ENCODE measurements around the gene NETO2. TPM values are rescaled to one million over a fixed set of nuclear protein-coding genes. Genes with fewer than 3 reads are reported as not detected.

Gene NETO2
- total RNA-seq, 1 experiment from 2014 or later: 40.6 TPM

DNA sequence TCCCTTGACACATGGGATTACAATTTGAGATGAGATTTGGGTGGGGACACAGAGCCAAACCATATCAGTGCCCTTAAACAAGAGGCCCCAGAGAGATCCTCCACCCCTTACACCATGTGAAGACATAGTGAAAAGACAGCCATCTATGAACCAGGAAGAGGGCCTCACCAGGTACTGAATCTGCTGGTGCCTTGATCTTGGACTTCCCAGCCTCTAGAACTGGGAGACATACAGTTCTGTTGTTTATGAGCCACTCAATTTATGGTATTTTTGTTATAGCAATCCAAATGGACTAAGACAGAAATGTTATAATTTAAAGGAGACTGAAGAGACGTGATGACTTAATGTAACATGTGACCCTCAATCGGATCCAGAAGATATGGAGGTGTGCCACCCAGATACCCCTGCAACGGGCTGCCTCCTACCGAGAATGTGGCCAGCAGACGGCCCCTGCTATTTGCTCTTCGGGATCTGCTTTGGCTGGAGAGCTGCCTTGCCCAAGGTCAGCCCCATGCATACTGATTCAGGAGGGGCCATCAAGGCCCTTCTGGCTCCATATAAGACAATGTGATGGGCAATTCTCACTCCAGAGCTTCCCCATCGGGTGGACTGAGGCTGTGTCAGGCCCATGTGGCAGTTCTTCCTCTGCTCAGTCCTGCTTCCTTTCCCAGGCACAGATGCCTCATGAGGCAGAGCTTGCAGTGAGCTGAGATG, 80.6 kb downstream of the NETO2 start:
- CTCF ChIA-PET: no interaction called here
- Histone ChIP-seq H4K20me1 (ENCODE audit: low read length) (no peaks in the 10 kb centered on the region), H3K9ac (ENCODE audit: low read length) (no peak overlapping the region), H3F3A (ENCODE audit: low read length, unreplicated experiment) (no peaks in the 10 kb centered on the region), H3K27me3 (ENCODE audit: low read length) (no peaks in the 10 kb centered on the region), H3K4me1 (ENCODE audit: insufficient read depth, low read length) (no peaks in the 10 kb centered on the region), H3K27ac (ENCODE audit: low read length) (no peak overlapping the region), H3K36me3 (ENCODE audit: low read depth, low read length) (no peaks in the 10 kb centered on the region), H2AFZ (ENCODE audit: low read length) (no peak overlapping the region), H3K79me2 (ENCODE audit: low read length) (no peaks in the 10 kb centered on the region), H3K4me3 (ENCODE audit: low read length) (no peak overlapping the region), H3K9me3 (ENCODE audit: low read length) (no peaks in the 10 kb centered on the region), H3K4me2 (ENCODE audit: low read length) (no peak overlapping the region), H3K9me2 (replicated peaks; ENCODE audit: low read length) (no peaks in the 10 kb centered on the region)
- POLR2A ChIA-PET (ENCODE audit: unreplicated experiment): no interaction called here
- ATAC-seq: no peak
- intact Hi-C loops (cut with micrococcal nuclease): no loop called here
- TF ChIP-seq EZH2 (IDR thresholded peaks at IDR 0.05; ENCODE audit: low read length, unreplicated experiment): no peak
- TF ChIP-seq EZH2phosphoT487 (IDR thresholded peaks at IDR 0.05; ENCODE audit: borderline replicate concordance, low read length): no peak
- TF ChIP-seq, protein P1, sequence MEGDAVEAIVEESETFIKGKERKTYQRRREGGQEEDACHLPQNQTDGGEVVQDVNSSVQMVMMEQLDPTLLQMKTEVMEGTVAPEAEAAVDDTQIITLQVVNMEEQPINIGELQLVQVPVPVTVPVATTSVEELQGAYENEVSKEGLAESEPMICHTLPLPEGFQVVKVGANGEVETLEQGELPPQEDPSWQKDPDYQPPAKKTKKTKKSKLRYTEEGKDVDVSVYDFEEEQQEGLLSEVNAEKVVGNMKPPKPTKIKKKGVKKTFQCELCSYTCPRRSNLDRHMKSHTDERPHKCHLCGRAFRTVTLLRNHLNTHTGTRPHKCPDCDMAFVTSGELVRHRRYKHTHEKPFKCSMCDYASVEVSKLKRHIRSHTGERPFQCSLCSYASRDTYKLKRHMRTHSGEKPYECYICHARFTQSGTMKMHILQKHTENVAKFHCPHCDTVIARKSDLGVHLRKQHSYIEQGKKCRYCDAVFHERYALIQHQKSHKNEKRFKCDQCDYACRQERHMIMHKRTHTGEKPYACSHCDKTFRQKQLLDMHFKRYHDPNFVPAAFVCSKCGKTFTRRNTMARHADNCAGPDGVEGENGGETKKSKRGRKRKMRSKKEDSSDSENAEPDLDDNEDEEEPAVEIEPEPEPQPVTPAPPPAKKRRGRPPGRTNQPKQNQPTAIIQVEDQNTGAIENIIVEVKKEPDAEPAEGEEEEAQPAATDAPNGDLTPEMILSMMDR (conservative IDR thresholded peaks at IDR 0.05; ENCODE audit: low read depth, low read length): no peak
- no peak for DNase-seq
- no TSS peak for BruUV-seq (replicated peaks)

DNA sequence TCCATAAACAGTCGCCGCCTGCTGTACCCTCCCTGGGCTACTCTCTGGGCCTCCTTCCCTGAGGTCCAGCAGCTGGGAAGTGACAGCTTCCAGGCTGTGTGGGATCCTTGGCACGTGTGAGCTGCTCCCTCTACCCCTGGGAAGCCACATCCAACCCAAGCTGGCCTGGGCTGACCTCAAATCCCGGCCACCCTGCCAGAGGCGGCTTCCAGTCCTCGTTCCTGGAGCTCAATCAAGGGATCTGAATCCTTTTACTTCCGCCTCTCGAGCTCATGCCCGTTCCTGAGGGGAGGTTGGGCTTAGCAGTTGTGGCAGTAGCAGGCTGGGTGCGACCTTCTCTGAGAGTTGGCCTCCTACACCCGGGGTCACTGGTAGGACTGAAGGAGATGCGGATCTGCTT, 82.5 kb downstream of the NETO2 start:
- intact Hi-C loops (cut with micrococcal nuclease): no loop called here

DNA sequence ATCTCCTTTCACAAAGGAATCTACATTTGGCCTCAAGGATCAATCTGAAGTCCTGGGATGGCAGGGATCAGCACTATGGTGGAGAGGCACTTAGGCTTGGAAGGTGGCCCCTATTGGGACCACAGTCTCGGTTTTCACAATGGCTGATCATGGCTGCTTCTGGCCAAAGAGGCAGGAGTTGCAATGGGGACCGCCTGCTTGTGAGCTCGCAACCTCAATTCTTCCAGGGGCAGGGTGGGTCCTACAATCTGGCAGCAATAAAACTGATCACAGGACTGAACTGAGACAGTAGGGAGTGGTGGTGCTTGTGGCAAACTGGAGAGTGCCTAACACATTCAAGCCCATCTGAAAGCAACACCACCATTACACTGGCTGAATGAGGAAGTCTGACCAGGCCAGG, 83.1 kb downstream of the NETO2 start:
- Histone ChIP-seq H3F3A (ENCODE audit: low read length, unreplicated experiment) (no peaks in the 10 kb centered on the region), H3K4me1 (ENCODE audit: insufficient read depth, low read length) (no peaks in the 10 kb centered on the region), H3K27me3 (ENCODE audit: low read length) (no peaks in the 10 kb centered on the region), H4K20me1 (ENCODE audit: low read length) (no peaks in the 10 kb centered on the region), H2AFZ (ENCODE audit: low read length) (no peak overlapping the region), H3K9me2 (replicated peaks; ENCODE audit: low read length) (no peaks in the 10 kb centered on the region), H3K9ac (ENCODE audit: low read length) (no peak overlapping the region), H3K27ac (ENCODE audit: low read length) (no peak overlapping the region), H3K36me3 (ENCODE audit: low read depth, low read length) (no peaks in the 10 kb centered on the region), H3K79me2 (ENCODE audit: low read length) (no peaks in the 10 kb centered on the region), H3K9me3 (ENCODE audit: low read length) (no peaks in the 10 kb centered on the region), H3K4me2 (ENCODE audit: low read length) (no peak overlapping the region), H3K4me3 (ENCODE audit: low read length) (no peak overlapping the region)
- POLR2A ChIA-PET (ENCODE audit: unreplicated experiment): interaction anchor here (0.6 kb wide), 1 partner anchor 628 kb away, joined by 9 read pairs; no protein-coding TSS in a partner anchor
- ATAC-seq (no peak), DNase-seq (no peak)
- BruUV-seq (replicated peaks): no TSS peak
- CTCF ChIA-PET: no interaction called here
- TF ChIP-seq EZH2 (IDR thresholded peaks at IDR 0.05; ENCODE audit: low read length, unreplicated experiment) (no peak), EZH2phosphoT487 (IDR thresholded peaks at IDR 0.05; ENCODE audit: borderline replicate concordance, low read length) (no peak)
- TF ChIP-seq, protein P1 (conservative IDR thresholded peaks at IDR 0.05; ENCODE audit: low read depth, low read length): no peak
- intact Hi-C loops (cut with micrococcal nuclease): no loop called here

More for the DNA sequence above, 82.5 kb downstream of the NETO2 start:
- BruUV-seq (replicated peaks): no TSS peak
- no peaks in the 10 kb centered on the region for H4K20me1 ChIP-seq (ENCODE audit: low read length)
- ATAC-seq (no peak), DNase-seq (no peak)
- no peaks in the 10 kb centered on the region for H3K27me3 ChIP-seq (ENCODE audit: low read length)
- no peaks in the 10 kb centered on the region for H3K9me3 ChIP-seq (ENCODE audit: low read length)
- H3K4me1 ChIP-seq (ENCODE audit: insufficient read depth, low read length): no peaks in the 10 kb centered on the region
- no peaks in the 10 kb centered on the region for H3K9me2 ChIP-seq (replicated peaks; ENCODE audit: low read length)
- no peaks in the 10 kb centered on the region for H3F3A ChIP-seq (ENCODE audit: low read length, unreplicated experiment)
- H3K4me2 ChIP-seq (ENCODE audit: low read length): no peak overlapping the region
- ChIA-PET POLR2A (ENCODE audit: unreplicated experiment) (no interaction called here), CTCF (no interaction called here)
- no peaks in the 10 kb centered on the region for H3K79me2 ChIP-seq (ENCODE audit: low read length)
- H3K4me3 ChIP-seq (ENCODE audit: low read length): no peak overlapping the region
- no peak overlapping the region for H3K27ac ChIP-seq (ENCODE audit: low read length)
- no peak overlapping the region for H3K9ac ChIP-seq (ENCODE audit: low read length)
- H2AFZ ChIP-seq (ENCODE audit: low read length): no peak overlapping the region
- no peak for TF ChIP-seq EZH2 (IDR thresholded peaks at IDR 0.05; ENCODE audit: low read length, unreplicated experiment)
- TF ChIP-seq EZH2phosphoT487 (IDR thresholded peaks at IDR 0.05; ENCODE audit: borderline replicate concordance, low read length): no peak
- TF ChIP-seq, protein P1 (conservative IDR thresholded peaks at IDR 0.05; ENCODE audit: low read depth, low read length): no peak
- H3K36me3 ChIP-seq (ENCODE audit: low read depth, low read length): no peaks in the 10 kb centered on the region
